ENCODE results near the gene KRTAP5-6.
"Not testable (repeated sequence)": the region's sequence is repeated elsewhere in the genome, so short reads cannot be mapped to it uniquely, and the experiment has no call there.

Gene KRTAP5-6

DNA sequence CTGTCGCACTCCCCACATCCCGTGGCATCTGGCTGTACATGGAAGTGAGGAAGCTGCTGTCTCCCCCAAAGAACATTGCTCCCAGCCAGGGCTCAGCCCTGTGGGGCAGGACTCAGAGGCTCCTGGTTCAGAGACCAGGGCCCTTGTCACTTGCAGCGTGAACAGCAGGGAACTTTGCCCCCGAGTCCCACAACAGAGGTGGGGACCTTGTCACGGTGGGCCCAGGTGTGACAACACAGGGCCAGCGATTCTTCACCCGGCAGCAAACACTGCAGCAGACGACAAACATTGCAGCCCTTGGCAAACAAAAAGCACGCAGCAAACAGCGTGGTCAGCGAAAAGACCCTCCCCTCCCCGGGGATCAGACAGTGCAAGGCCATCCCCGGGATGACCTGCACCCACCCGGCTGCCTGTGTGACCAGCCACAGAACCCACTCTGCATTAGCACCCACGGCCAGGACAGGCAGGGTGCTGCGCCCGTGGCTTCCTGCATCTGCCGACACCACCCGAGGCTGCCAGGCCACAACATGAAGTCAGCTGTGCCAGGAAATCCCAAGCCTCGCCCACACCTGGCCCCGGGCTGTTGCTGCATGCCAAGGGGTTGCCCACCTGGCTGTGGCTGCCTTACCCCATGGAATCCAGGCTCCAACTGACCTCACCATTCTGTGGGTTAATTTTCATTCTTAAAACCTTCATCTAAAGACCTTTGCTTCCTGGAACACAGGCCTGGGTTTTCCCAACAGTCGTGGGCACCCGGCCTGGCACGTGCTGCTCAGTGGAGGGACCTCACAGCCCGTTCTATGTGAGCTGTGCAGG, 35.3 kb upstream of the KRTAP5-6 start:
- DNase-seq, result not testable (repeated sequence)

DNA sequence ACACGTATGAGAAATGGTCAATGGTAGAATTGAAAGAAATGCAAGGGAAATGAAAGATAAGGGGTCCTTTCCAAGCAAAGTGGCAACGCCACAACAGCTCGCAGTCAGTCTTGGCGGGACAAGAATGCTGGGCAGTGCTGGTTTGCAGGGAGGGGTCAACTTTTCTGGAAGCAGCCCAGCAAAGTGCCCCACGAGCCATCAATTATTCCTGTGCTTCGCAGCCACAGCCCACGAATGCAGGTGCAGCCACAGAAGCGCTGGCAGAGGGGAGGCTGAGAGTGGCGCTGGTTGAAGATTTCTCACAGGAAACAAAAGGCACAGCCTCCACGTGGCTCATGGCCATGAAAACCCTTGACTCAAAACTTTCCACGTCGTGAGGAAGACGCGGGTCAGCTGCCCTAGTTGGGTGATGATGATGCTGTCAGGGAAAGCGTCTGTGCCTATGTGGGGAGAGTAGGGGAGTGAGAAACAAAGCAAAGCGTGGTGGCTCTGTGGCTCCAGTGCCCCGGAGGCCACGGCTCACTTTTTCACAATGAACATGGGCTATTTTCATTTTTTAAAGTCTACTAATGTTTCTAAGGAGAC, 34.2 kb upstream of the KRTAP5-6 start:
- DNase-seq, result not testable (repeated sequence)

DNA sequence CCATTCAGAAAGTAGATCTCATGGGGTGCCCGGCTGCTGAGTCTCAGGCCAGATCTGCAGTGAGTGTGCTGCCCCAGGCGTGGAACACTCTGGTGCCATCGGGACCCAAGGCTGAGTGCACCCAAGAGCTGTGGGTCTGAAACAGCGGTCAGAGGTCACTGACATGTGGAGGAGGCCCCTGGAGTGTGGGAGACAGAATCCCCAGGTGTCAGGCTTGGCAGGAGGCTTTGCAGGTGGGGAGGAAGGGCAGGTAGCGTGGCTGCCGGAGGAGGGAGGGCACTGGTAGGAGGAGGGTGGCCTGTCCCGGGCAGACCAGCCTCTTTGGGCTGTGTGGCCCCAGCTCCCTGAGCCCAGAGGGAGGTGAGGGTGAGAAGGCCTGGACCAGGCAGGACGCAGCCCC, 31.7 kb upstream of the KRTAP5-6 start:
- DNase-seq, result no peak

- no peak for DNase-seq
Measured at GRCh38 chr11:1667121-1667850, 29.7 kb upstream of the KRTAP5-6 start.

DNA sequence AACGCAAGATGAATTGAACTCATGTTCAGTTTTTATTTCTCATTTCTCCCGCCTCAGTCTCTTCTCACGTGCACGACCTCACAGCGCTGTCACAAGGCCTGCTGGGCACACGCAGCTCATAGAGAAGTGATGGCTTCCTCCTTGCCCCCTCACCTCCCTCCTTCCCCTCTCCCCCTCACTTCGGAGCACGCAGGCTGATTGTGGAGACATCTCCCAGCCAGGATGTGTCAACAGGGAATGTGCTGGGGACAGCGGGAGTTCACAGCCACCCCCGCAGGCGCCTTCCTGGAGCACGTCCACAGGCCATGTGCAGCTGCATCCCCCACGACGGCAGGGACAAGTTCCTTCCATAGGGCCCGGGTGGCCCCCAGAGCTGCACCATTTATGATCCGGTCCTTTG, 29.1 kb upstream of the KRTAP5-6 start:
- no peak for DNase-seq

GRCh38 chr11:1668911-1669473, 28.0 kb upstream of the KRTAP5-6 start:
- no peak for DNase-seq

DNA sequence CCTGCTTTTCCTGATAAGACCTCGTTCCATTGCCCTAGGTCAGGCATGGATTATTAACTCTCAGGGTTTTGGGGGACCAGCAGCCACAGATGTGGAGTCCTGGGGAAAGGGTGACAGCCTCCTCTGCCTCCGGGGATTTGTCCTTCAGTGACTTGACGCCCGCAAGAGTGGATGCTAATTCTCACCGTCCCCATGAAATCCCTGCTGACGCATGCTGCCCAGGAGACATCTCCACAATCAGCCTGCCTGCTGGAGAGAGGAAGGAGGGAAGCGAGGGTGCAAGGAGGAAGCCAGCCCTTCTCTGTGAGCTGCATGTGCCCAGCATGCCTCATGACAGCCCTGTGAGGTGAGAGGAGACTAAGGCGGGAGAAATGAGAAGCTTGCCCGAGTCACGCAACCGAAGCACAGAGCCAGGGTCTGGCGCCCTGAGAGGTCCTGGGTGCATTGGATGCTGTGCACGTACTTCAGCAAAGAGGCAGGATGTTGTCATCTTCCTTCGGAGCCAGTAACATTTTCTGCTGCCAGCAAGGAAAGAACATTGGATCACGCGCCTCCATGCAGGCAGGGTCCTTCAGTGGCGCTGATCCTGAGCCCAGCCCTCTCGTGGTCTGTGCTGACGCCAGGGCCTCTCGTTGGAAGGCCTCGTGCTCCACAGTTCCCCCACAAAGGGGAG, 27.3 kb upstream of the KRTAP5-6 start:
- DNase-seq, result no peak

DNA sequence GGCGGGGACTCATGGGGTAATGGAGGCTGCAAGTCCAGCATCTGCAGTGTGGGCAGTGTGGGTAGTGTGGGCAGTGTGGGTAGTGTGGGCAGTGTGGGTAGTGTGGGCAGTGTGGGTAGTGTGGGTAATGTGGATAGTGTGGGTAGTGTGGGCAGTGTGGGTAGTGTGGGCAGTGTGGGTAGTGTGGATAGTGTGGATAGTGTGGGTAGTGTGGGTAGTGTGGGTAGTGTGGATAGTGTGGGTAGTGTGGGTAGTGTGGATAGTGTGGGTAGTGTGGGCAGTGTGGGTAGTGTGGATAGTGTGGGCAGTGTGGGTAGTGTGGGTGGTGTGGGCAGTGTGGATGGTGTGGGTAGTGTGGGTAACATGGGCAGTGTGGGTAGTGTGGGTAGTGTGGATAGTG, 26.5 kb upstream of the KRTAP5-6 start:
- DNase-seq, result not testable (repeated sequence)

DNA sequence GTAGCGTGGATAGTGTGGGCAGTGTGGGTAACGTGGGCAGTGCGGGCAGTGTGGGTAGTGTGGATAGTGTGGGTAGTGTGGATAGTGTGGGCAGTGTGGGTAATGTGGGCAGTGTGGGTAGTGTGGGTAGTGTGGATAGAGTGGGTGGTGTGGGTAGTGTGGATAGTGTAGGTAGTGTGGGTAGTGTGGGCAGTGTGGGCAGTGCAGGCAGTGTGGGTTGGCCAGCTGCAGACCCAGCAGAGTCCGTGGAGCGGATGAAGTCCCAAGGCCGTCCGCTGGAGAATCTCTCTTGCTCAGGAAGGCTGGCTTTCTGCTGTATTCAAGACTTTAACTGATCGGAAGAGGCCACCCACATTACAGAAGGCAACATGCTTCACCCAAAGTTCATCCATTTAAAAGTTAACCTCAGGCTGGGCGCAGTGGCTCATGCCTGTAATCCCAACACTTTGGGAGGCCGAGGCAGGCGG, 26.1 kb upstream of the KRTAP5-6 start:
- DNase-seq, result no peak

DNA sequence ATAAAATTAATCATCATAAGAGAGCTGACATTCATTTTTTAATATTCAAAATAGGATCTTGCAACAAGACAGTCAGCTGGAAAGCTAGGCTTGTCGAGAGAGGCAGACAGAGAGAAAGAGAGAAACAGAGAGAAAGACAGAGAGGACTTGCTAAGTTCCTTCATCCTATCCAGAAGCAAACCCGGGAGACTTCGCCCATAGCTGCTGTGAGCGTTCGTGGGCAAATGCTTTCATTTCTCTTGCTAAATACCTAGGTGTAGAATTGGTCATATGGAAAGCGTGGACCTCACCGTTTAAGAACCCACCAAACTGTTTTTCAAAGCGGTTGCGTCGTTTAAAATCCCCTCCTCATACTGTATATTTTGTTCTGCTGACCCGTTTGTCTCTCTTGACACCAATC, 25.3 kb upstream of the KRTAP5-6 start:
- no peak for DNase-seq

DNA sequence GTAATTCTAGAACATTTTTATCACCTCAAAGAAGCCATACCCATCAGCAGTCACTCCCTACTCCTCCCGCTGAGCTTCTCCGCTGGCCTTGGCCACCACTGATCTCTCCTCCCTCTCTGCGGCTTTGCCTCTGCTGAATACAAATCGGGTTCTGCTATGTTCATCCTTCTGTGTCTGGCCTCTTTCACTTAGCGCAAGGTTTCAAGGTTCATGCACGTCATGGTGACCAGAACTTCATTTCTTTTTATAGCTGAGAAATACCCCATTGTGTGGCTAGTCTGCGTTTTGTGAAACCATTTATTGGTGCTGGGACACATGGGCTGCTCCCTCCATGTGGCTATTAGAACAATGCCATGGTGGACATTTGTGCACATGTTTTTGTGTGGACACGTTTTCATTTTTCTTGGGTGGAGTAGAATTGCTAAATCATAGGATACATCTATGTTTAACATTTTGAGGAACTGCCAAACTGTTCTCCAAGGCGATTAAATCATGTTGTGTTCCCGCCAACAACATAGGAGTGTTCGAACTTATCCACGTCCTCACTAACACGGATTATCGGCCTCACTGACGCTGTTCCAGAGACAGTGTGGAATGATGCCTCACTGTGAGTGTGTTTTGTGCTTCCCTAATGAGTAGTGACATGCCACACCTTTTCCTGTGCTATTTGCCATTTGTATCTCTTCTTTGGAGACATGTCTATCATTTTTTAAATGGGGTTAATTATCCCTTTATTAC, 24.2 kb upstream of the KRTAP5-6 start:
- DNase-seq, result no peak

- no peak for DNase-seq
Measured at GRCh38 chr11:1673446-1674172, 23.4 kb upstream of the KRTAP5-6 start.

- no peak for DNase-seq
Measured at GRCh38 chr11:1674173-1675131, 22.5 kb upstream of the KRTAP5-6 start.

- DNase-seq, result no peak
Measured at GRCh38 chr11:1675536-1676228, 21.3 kb upstream of the KRTAP5-6 start.

- no peak for DNase-seq
Measured at GRCh38 chr11:1676229-1676740, 20.7 kb upstream of the KRTAP5-6 start.

GRCh38 chr11:1679881-1680280, 17.1 kb upstream of the KRTAP5-6 start:
- no peak for DNase-seq

DNA sequence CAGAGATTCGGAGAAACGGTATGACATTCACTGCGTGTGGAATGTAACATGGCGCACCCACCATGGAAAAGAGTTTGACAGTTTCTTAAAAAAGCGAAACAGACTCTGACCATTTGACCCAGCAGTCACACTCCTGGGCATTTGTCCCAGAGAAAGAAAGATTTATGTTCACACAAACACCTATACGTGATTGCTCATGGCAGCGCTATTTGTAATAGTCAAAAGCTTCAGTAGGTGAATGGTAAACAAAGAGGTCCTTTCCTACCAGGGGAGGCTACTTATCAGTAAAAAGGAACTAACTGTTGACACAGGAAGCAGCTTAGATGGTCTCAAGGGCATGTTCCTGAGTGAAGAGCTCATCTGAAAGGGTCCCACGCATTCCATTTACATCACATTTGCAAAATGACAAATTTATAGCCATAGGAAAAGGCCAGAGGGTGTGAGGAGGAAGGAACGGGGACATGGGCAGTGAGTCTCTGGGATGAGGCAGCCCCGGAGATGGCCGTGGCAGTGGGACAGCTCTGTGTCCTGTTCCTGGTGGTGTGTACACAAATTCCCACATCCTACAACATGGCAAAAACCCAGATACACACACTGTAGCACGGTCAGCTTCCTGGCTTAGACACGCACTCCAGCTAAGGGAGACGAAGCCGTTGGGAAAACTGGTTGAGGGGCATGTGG, 14.6 kb upstream of the KRTAP5-6 start:
- no peak for DNase-seq

DNA sequence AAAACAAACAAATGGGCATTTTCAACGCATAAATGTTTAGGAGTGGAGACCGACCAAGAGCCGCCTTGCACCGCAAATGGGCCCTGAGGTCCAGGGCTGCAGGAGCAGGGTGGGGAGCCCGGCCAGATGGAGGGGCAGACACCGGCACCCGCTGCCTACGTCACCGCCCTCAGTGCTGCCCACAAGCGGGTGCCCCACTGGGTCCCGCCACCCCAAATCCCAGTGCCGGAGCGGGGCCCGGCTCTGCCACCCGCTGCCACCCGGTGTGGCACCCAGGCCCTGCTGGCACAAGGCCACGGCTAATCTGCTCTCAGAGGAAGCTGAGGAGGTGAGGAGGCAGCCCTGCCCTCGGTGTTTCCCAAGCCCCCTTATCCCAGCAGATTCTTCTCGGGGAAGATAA, 13.8 kb upstream of the KRTAP5-6 start:
- not testable (repeated sequence) for DNase-seq

Data from activated naive CD4-positive, alpha-beta T cell (primary cell).